ENCODE data around the gene TINAGL1. TPM values are rescaled to one million over a fixed set of nuclear protein-coding genes. Genes with fewer than 3 reads are reported as not detected.

The TINAGL1 gene
- total and polyA plus RNA-seq, 2 of the 13 experiments (the other 11 are each of a cell fraction or from before 2014, with no cell fraction given) = 24.7 to 76.8 TPM

DNA sequence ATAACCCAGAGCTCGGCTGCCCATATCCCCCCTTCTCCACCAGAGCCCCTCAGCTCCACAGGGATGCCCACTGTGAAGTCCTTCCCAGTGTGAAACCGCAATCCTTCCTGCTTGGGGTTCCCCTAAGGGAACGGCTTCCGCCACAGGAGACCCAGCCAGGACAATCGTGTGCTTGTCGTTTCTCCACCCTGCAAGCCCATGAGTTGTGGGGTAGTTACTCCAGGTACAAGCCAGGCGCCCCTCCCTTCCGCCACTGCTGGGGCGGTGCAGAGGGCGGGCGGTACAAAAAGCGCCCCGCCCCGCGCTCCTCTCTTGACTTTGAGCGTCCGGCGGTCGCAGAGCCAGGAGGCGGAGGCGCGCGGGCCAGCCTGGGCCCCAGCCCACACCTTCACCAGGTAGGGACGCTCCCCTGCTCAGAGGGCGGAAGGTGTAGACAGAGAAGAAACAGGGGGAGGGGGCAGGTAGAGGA is at the start of gene TINAGL1 (continued):
- TF ChIP-seq, protein P1, sequence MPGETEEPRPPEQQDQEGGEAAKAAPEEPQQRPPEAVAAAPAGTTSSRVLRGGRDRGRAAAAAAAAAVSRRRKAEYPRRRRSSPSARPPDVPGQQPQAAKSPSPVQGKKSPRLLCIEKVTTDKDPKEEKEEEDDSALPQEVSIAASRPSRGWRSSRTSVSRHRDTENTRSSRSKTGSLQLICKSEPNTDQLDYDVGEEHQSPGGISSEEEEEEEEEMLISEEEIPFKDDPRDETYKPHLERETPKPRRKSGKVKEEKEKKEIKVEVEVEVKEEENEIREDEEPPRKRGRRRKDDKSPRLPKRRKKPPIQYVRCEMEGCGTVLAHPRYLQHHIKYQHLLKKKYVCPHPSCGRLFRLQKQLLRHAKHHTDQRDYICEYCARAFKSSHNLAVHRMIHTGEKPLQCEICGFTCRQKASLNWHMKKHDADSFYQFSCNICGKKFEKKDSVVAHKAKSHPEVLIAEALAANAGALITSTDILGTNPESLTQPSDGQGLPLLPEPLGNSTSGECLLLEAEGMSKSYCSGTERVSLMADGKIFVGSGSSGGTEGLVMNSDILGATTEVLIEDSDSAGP (CRISPR knock-in tag; IDR thresholded peaks at IDR 0.05; ENCODE audit: borderline replicate concordance) = no peak; the same call in 1 of the 2 replicates
- TF ChIP-seq MED13 (CRISPR knock-in tag; IDR thresholded peaks at IDR 0.05) = no peak
- TF ChIP-seq GATAD1 (CRISPR knock-in tag; IDR thresholded peaks at IDR 0.05) = peak; percentile 13; the same call in 1 of the 2 replicates
- no peak for TF ChIP-seq ATF7 (IDR thresholded peaks at IDR 0.05)
- no peak for TF ChIP-seq ATF7 (CRISPR knock-in tag; IDR thresholded peaks at IDR 0.05)
- TF ChIP-seq POLR2G (IDR thresholded peaks at IDR 0.05; ENCODE audit: low read depth, low read length) = peak; percentile 77
- TF ChIP-seq, protein P2, sequence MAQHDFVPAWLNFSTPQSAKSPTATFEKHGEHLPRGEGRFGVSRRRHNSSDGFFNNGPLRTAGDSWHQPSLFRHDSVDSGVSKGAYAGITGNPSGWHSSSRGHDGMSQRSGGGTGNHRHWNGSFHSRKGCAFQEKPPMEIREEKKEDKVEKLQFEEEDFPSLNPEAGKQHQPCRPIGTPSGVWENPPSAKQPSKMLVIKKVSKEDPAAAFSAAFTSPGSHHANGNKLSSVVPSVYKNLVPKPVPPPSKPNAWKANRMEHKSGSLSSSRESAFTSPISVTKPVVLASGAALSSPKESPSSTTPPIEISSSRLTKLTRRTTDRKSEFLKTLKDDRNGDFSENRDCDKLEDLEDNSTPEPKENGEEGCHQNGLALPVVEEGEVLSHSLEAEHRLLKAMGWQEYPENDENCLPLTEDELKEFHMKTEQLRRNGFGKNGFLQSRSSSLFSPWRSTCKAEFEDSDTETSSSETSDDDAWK (CRISPR knock-in tag; IDR thresholded peaks at IDR 0.05) = no peak
- TF ChIP-seq SP2 (CRISPR knock-in tag; IDR thresholded peaks at IDR 0.05) = no peak
- TF ChIP-seq RARA (CRISPR knock-in tag; IDR thresholded peaks at IDR 0.05) = peak; percentile 55
- TF ChIP-seq GATA4 (IDR thresholded peaks at IDR 0.05; ENCODE audit: borderline replicate concordance, low read depth) = no peak
- 0 out of 2 replicates have a peak, but pooled peaks have one; percentile 23 for TF ChIP-seq IRF2 (CRISPR knock-in tag; IDR thresholded peaks at IDR 0.05)
- no peak for TF ChIP-seq ZNF230 (CRISPR knock-in tag; IDR thresholded peaks at IDR 0.05)
- TF ChIP-seq ZNF329 (CRISPR knock-in tag; IDR thresholded peaks at IDR 0.05; ENCODE audit: low read depth) = 0 out of 2 replicates have a peak, but pooled peaks have one; percentile 4
- peak; percentile 32; the same call in 1 of the 2 replicates for TF ChIP-seq ZNF746 (CRISPR knock-in tag; IDR thresholded peaks at IDR 0.05)
- TF ChIP-seq, protein P3, sequence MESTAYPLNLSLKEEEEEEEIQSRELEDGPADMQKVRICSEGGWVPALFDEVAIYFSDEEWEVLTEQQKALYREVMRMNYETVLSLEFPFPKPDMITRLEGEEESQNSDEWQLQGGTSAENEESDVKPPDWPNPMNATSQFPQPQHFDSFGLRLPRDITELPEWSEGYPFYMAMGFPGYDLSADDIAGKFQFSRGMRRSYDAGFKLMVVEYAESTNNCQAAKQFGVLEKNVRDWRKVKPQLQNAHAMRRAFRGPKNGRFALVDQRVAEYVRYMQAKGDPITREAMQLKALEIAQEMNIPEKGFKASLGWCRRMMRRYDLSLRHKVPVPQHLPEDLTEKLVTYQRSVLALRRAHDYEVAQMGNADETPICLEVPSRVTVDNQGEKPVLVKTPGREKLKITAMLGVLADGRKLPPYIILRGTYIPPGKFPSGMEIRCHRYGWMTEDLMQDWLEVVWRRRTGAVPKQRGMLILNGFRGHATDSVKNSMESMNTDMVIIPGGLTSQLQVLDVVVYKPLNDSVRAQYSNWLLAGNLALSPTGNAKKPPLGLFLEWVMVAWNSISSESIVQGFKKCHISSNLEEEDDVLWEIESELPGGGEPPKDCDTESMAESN (CRISPR knock-in tag; conservative IDR thresholded peaks at IDR 0.05) = no peak
- TF ChIP-seq, protein P4, sequence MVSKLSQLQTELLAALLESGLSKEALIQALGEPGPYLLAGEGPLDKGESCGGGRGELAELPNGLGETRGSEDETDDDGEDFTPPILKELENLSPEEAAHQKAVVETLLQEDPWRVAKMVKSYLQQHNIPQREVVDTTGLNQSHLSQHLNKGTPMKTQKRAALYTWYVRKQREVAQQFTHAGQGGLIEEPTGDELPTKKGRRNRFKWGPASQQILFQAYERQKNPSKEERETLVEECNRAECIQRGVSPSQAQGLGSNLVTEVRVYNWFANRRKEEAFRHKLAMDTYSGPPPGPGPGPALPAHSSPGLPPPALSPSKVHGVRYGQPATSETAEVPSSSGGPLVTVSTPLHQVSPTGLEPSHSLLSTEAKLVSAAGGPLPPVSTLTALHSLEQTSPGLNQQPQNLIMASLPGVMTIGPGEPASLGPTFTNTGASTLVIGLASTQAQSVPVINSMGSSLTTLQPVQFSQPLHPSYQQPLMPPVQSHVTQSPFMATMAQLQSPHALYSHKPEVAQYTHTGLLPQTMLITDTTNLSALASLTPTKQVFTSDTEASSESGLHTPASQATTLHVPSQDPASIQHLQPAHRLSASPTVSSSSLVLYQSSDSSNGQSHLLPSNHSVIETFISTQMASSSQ (IDR thresholded peaks at IDR 0.05; ENCODE audit: low read depth) = no peak
- TF ChIP-seq, protein P4 (CRISPR knock-in tag; IDR thresholded peaks at IDR 0.05; ENCODE audit: borderline replicate concordance) = 0 out of 2 replicates have a peak, but pooled peaks have one; percentile 10
- TF ChIP-seq, protein P5, sequence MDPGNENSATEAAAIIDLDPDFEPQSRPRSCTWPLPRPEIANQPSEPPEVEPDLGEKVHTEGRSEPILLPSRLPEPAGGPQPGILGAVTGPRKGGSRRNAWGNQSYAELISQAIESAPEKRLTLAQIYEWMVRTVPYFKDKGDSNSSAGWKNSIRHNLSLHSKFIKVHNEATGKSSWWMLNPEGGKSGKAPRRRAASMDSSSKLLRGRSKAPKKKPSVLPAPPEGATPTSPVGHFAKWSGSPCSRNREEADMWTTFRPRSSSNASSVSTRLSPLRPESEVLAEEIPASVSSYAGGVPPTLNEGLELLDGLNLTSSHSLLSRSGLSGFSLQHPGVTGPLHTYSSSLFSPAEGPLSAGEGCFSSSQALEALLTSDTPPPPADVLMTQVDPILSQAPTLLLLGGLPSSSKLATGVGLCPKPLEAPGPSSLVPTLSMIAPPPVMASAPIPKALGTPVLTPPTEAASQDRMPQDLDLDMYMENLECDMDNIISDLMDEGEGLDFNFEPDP (CRISPR knock-in tag; conservative IDR thresholded peaks at IDR 0.05) = no peak
- peak; percentile 75; the same call in 1 of the 2 replicates for TF ChIP-seq ZNF441 (CRISPR knock-in tag; IDR thresholded peaks at IDR 0.05; ENCODE audit: borderline replicate concordance)
- peak; percentile 88 for TF ChIP-seq SAP130 (CRISPR knock-in tag; IDR thresholded peaks at IDR 0.05; ENCODE audit: low read depth)
- TF ChIP-seq MTA1 (CRISPR knock-in tag; IDR thresholded peaks at IDR 0.05; ENCODE audit: borderline replicate concordance) = 0 out of 2 replicates have a peak, but pooled peaks have one; percentile 3

Measured in HepG2 (cell line).